Fibroblast of lung (primary cell): ENCODE results near the gene DDAH2.

ENCODE experiments used
- CTCF ChIP-seq, 2 donors: IDR thresholded peaks in 1 of 2; conservative IDR thresholded peaks in 1 of 2; 1 replicate in 1 of 2; 2 replicates in 1 of 2; pipeline ENCODE4 v1.5.1; 2011 to 2012; ENCODE audit warnings: low read length in 2 of 2, control low read depth in 1 of 2, inconsistent platforms in 1 of 2, low read depth in 1 of 2, mild to moderate bottlenecking in 1 of 2
- EZH2 ChIP-seq: IDR thresholded peaks from 2 replicates; pipeline ENCODE4 v1.5.1; 2012; ENCODE audit warnings: low read length, control low read depth, mild to moderate bottlenecking; ENCODE audit errors: missing control alignments

- no peak for TF ChIP-seq CTCF (conservative IDR thresholded peaks at IDR 0.05 in 1 of 2, IDR thresholded peaks at IDR 0.05 in 1 of 2; ENCODE audit: low read depth in 1 of 2, low read length in 2 of 2)
- TF ChIP-seq EZH2: no peak
Measured at GRCh38 chr6:31686483-31686882, 42.6 kb downstream of the DDAH2 start.
